CD4-positive, alpha-beta memory T cell (primary cell): ENCODE data around the gene ESRRB. TPM values are rescaled to one million over a fixed set of nuclear protein-coding genes. Genes with fewer than 3 reads are reported as not detected.
A peak's percentile ranks its signal among the peaks of the same experiment; 100 is the strongest.

Source experiments
- CTCF ChIA-PET: fragments of 350-600 bp; sonication (Branson Sonifier 250); formaldehyde crosslinking; loops from one replicate; lab custom pipeline; 2021; ENCODE audit warnings: inconsistent platforms; ENCODE audit not compliant: partially characterized antibody; lab: Charles Lee
- POLR2A ChIA-PET: fragments of 350-600 bp; sonication (Branson Sonifier 250); formaldehyde crosslinking; loops from one replicate; lab custom pipeline; 2021; ENCODE audit not compliant: partially characterized antibody; lab: Charles Lee
- DNase-seq, 5 donors: peaks; one replicate each; pipeline versions ENCODE4 v3.0.0 to v3.0.0-alpha.2; 2020 to 2022; ENCODE audit warnings: mixed read lengths in 1 of 5
- H3K27ac ChIP-seq: one replicate; pipeline ENCODE4 v1.7.0; 2013; ENCODE audit warnings: low read depth, low read length
- H3K27me3 ChIP-seq: 2 replicates; pipeline ENCODE4 v1.7.0; 2013; ENCODE audit warnings: mild to moderate bottlenecking, low read length, moderate library complexity; ENCODE audit not compliant: insufficient read depth
- H3K36me3 ChIP-seq: 2 replicates; pipeline ENCODE4 v1.7.0; 2013; ENCODE audit warnings: mild to moderate bottlenecking, low read length, moderate library complexity; ENCODE audit not compliant: insufficient read depth
- H3K4me1 ChIP-seq: 2 replicates; pipeline ENCODE4 v1.7.0; 2013; ENCODE audit warnings: mild to moderate bottlenecking, low read length, moderate library complexity; ENCODE audit not compliant: insufficient read depth
- H3K4me3 ChIP-seq, 2 donors: one replicate each; pipeline ENCODE4 v1.7.0; 2013; ENCODE audit warnings: low read length in 2 of 2, mild to moderate bottlenecking in 1 of 2
- H3K9me3 ChIP-seq, 2 donors: one replicate each; pipeline ENCODE4 v1.7.0; 2013; ENCODE audit warnings: low read length in 2 of 2, control low read depth in 1 of 2; ENCODE audit not compliant: control insufficient read depth in 1 of 2
- H3K27ac Mint-ChIP-seq, 7 donors: one replicate each; pipeline ENCODE4 v1.8.0; 2020 to 2021; ENCODE audit warnings: mixed read lengths in 7 of 7, mild to moderate bottlenecking in 6 of 7, inconsistent platforms in 3 of 7, moderate library complexity in 3 of 7
- H3K27me3 Mint-ChIP-seq, 2 donors: one replicate each; pipeline ENCODE4 v1.8.0; 2020 to 2021; ENCODE audit warnings: mixed read lengths in 2 of 2
- H3K36me3 Mint-ChIP-seq, 2 donors: one replicate each; pipeline ENCODE4 v1.8.0; 2020 to 2021; ENCODE audit warnings: mixed read lengths in 2 of 2, inconsistent platforms in 1 of 2, mild to moderate bottlenecking in 1 of 2
- H3K4me1 Mint-ChIP-seq, 4 donors: one replicate each; pipeline ENCODE4 v1.8.0; 2020 to 2021; ENCODE audit warnings: mixed read lengths in 4 of 4, mild to moderate bottlenecking in 1 of 4
- H3K4me3 Mint-ChIP-seq, 8 donors: one replicate each; pipeline ENCODE4 v1.8.0; 2020 to 2021; ENCODE audit warnings: mixed read lengths in 8 of 8, mild to moderate bottlenecking in 7 of 8, moderate library complexity in 6 of 8, inconsistent platforms in 3 of 8
- H3K9me3 Mint-ChIP-seq, 8 donors: one replicate each; pipeline ENCODE4 v1.8.0; 2020 to 2021; ENCODE audit warnings: mixed read lengths in 8 of 8, mild to moderate bottlenecking in 5 of 8, inconsistent platforms in 3 of 8, moderate library complexity in 1 of 8
- intact Hi-C: fragments of 100-400 bp; cut with micrococcal nuclease; formaldehyde crosslinking; loops from one replicate; pipeline ENCODE4 v1.15.1; 2023
- polyA plus RNA-seq, 2 donors: library from polyadenylated mRNA; unstranded; fragments of 300-500 nt; fragmentation: Illumina TruSeq; gene quantifications; one replicate each; pipeline ENCODE4 v1.2.3, GENCODE V29; 2021
- total RNA-seq, 2 experiments: library from RNA; stranded (reverse); gene quantifications; one replicate each; pipeline ENCODE4 v1.2.3, GENCODE V29; 2021

Gene ESRRB
- total RNA-seq (under 1 TPM in 1 of 2 experiments, not detected in 1; 0.09 TPM), polyA plus RNA-seq (not detected)

DNA sequence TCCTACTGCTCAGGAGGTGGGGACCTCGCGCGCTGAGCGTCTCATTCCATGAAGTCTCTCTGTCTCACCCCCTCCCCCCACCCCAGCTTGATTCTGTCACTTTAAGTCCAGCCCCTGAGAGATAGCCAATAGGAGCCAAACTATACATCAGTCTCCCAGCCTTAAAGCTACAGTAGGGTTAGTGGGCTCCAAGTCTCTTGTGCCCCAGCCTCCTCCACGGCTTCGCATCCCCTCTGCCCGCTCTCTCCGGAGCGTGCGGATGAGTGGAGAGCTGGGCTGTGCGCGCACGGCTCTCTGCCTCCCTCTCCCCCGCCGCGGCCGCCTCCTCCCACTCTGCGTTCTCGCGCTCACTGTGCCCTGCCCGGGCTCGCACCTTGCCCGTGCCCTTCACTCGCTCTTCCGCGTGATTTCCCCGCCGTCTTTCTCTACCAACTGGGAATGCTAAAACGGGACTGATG lies at the start of gene ESRRB:
TSS of gene ESRRB (plus strand) at position 191 of the 458 bp plus-strand sequence. CDS start at position 456, 265 bp downstream.
- Mint-ChIP-seq H3K4me1 (peaks cover 0 to 2% (median 0%) of the 10 kb centered on the region in 4 donors), H3K4me3 (peak within 1 kb of the TSS in 1 of 8 donors; percentile 60), H3K36me3 (no peaks in the 10 kb centered on the region), H3K9me3 (peaks cover 0 to 4% (median 0%) of the 10 kb centered on the region in 8 donors), H3K27ac (no peak within 1 kb of the TSS), H3K27me3 (peaks cover 40 to 66% of the 10 kb centered on the region in 2 donors)
- CTCF ChIA-PET, result no interaction called here
- POLR2A ChIA-PET, result no interaction called here
- no peak within 1 kb of the TSS for H3K27ac ChIP-seq
- H3K4me1 ChIP-seq, result no peaks in the 10 kb centered on the region
- no peak within 1 kb of the TSS for H3K4me3 ChIP-seq
- no peaks in the 10 kb centered on the region for H3K36me3 ChIP-seq
- no peaks in the 10 kb centered on the region for H3K9me3 ChIP-seq
- intact Hi-C loops, result no loop called here
- peaks cover 13% of the 10 kb centered on the region for H3K27me3 ChIP-seq
- DNase-seq, result no peak

DNA sequence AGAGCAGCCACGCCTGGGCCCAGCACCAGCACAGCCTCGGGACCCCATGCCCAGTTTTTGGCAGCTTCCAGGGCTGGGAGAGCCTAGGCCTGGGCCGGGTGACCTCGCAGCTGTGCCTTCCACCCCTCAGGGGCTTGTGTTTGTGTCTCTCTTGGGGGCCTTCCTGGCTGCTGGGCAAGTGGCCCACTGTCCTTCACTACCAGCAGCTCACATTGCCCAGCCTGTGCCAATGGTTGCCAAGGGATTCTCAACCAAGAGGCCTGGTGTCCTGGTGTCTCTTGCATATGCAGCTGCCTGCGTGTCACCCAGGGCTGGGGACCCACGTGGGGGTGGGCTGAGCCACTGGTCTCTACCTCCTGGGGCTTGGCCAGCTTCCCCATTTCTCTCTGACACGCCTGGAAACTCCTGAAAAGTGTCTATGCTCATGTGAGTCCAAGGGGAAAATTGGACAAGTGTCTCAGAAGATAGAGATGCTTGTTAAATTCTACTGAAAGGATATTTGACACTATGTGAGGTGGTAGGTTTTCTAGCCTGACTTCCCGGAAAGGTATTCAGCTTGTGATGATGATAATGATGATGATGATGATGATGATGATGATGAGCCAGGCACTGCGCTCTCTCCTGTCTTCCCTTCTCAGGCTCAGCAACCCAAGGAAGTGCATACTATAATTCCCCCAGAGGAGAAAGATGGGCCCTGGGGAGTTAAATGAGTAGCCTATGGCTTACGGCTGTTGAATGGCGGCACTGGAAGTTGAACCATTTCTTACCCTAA lies 48.8 kb upstream of the ESRRB start:
- no peaks in the 10 kb centered on the region for H3K4me1 Mint-ChIP-seq
- CTCF ChIA-PET, result no interaction called here
- no peak overlapping the region for H3K4me3 Mint-ChIP-seq
- H3K9me3 Mint-ChIP-seq, result no peaks in the 10 kb centered on the region
- no peak for DNase-seq
- H3K27ac Mint-ChIP-seq, result no peak overlapping the region
- intact Hi-C loops, result no loop called here
- POLR2A ChIA-PET, result no interaction called here
- H3K36me3 Mint-ChIP-seq, result no peaks in the 10 kb centered on the region
- H3K27me3 Mint-ChIP-seq, result peaks cover 34 to 52% of the 10 kb centered on the region in 2 donors
- no peaks in the 10 kb centered on the region for H3K36me3 ChIP-seq
- no peaks in the 10 kb centered on the region for H3K4me1 ChIP-seq
- no peaks in the 10 kb centered on the region for H3K9me3 ChIP-seq
- peaks cover 3% of the 10 kb centered on the region for H3K27me3 ChIP-seq
- H3K4me3 ChIP-seq, result no peak overlapping the region
- H3K27ac ChIP-seq, result no peak overlapping the region

DNA sequence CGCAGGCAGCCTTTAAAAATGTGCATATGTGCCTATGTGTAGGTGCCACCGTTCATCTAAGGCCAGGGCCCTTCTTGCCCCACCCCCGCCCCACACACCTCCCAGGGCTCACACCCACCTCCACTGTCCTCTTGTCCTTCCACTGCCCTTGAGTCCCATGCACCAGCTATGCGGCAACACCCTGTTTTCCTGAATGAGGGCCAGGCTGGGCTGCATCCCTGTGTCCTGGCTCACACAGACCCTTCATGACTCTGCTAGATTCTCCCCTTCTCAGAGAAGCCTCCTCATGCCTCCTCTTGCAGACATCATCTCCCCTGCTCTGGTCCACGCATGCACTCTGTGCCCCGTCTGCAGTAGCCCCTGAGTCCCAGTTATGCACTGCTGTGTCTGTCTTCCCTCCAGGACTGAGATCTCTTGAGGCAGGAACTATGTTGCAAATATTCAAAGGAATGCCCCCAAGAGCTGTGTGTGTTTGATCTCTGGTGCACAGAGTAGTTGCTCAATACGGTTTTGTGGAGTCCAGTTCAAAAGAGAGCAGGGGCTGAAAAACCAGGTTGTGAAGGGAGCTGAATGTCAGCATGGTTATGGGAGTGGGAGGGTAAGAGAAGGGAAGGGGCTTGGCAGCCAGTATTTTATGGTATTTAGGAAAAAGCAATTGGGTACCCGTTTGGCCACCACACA lies 47.3 kb upstream of the ESRRB start:
- POLR2A ChIA-PET, result no interaction called here

DNA sequence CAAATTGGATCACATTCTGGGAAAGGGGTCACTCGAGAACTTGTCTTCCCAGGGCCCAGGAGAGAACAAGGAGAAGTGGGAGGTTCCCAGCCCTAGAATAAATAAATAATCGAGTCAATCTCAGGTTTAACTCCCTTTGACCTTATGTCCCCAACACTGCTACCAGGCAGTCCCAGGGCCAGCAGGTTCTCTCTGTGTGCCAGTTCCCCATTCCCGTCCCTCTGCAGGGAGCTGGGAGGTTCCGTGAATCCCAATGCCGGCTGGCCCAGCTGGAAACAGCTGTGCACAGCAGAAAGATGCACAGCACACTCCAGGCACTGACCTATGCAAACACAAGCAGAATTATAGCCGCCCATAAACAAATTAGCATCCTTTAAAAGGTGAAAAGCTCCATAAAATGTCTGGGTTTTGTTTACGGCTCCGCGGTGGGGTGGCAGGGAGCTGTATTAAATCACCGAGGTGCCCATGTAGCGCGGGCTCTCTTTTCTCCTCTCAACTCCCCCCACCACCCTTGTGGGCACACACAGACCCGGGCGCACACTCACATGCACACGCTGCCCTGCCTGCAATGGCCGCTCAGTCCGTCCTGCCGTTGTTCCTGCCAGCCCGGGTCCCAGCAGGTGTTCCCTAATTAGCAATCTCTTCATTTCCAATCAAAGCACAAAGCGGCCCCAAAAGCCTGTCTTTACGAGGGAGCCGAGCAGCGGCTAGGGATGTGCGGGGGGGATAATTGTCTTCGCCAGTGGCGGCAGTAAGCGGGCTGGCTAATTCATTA lies 46.6 kb upstream of the ESRRB start:
- DNase-seq, result no peak

More for the DNA sequence above, 47.3 kb upstream of the ESRRB start:
- no peaks in the 10 kb centered on the region for H3K36me3 ChIP-seq
- H3K4me1 ChIP-seq, result no peaks in the 10 kb centered on the region
- intact Hi-C loops, result no loop called here
- no peak overlapping the region for H3K27ac ChIP-seq
- Mint-ChIP-seq H3K9me3 (no peaks in the 10 kb centered on the region), H3K27me3 (peaks cover 34 to 45% of the 10 kb centered on the region in 2 donors), H3K36me3 (no peaks in the 10 kb centered on the region), H3K4me1 (no peaks in the 10 kb centered on the region), H3K4me3 (no peak overlapping the region), H3K27ac (no peak overlapping the region)
- CTCF ChIA-PET, result interaction anchor here (0.5 kb wide), 1 partner anchor 17 kb away, joined by 3 read pairs; no protein-coding TSS in a partner anchor
- no peaks in the 10 kb centered on the region for H3K9me3 ChIP-seq
- peaks cover 3% of the 10 kb centered on the region for H3K27me3 ChIP-seq
- no peak overlapping the region for H3K4me3 ChIP-seq
- DNase-seq, result no peak

DNA sequence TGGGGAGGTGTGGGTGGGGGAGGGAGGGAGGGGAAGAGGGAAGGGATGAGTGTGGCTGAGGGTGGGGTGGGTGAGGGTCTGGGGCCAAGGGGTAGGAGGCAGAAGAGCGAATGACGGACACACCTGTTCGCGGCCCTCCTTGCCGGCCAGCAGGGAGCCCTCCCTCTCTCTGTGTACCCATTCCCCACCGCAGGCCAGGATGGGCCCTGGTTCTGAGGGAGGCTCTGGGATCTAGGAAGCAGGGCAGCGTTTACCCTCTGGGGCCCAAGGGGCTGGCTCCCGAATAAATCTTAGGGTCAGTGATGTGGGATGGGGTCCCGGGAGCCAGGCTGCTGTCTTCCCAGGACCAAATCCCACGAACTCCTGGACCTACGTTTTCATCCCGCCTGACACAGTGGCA lies 46.0 kb upstream of the ESRRB start:
- POLR2A ChIA-PET, result no interaction called here
- H3K27me3 ChIP-seq, result peaks cover 3% of the 10 kb centered on the region
- intact Hi-C loops, result no loop called here
- no peak overlapping the region for H3K4me3 Mint-ChIP-seq
- H3K9me3 Mint-ChIP-seq, result no peaks in the 10 kb centered on the region
- H3K4me1 Mint-ChIP-seq, result no peaks in the 10 kb centered on the region
- CTCF ChIA-PET, result no interaction called here
- no peak overlapping the region for H3K4me3 ChIP-seq
- no peaks in the 10 kb centered on the region for H3K9me3 ChIP-seq
- H3K36me3 ChIP-seq, result no peaks in the 10 kb centered on the region
- peaks cover 34 to 45% of the 10 kb centered on the region in 2 donors for H3K27me3 Mint-ChIP-seq
- no peaks in the 10 kb centered on the region for H3K4me1 ChIP-seq
- DNase-seq, result no peak
- no peak overlapping the region for H3K27ac Mint-ChIP-seq
- no peaks in the 10 kb centered on the region for H3K36me3 Mint-ChIP-seq
- no peak overlapping the region for H3K27ac ChIP-seq

More for the DNA sequence above, 46.6 kb upstream of the ESRRB start:
- no peak overlapping the region for H3K4me3 Mint-ChIP-seq
- no peak overlapping the region for H3K27ac ChIP-seq
- H3K4me3 ChIP-seq, result no peak overlapping the region
- H3K27ac Mint-ChIP-seq, result no peak overlapping the region
- H3K36me3 ChIP-seq, result no peaks in the 10 kb centered on the region
- no peaks in the 10 kb centered on the region for H3K4me1 ChIP-seq
- H3K36me3 Mint-ChIP-seq, result no peaks in the 10 kb centered on the region
- CTCF ChIA-PET, result interaction anchor here (0.5 kb wide), 1 partner anchor 18 kb away, joined by 3 read pairs; no protein-coding TSS in a partner anchor
- intact Hi-C loops, result no loop called here
- H3K4me1 Mint-ChIP-seq, result no peaks in the 10 kb centered on the region
- H3K27me3 ChIP-seq, result peaks cover 3% of the 10 kb centered on the region
- H3K27me3 Mint-ChIP-seq, result peaks cover 34 to 45% of the 10 kb centered on the region in 2 donors
- H3K9me3 Mint-ChIP-seq, result no peaks in the 10 kb centered on the region
- POLR2A ChIA-PET, result no interaction called here
- no peaks in the 10 kb centered on the region for H3K9me3 ChIP-seq

DNA sequence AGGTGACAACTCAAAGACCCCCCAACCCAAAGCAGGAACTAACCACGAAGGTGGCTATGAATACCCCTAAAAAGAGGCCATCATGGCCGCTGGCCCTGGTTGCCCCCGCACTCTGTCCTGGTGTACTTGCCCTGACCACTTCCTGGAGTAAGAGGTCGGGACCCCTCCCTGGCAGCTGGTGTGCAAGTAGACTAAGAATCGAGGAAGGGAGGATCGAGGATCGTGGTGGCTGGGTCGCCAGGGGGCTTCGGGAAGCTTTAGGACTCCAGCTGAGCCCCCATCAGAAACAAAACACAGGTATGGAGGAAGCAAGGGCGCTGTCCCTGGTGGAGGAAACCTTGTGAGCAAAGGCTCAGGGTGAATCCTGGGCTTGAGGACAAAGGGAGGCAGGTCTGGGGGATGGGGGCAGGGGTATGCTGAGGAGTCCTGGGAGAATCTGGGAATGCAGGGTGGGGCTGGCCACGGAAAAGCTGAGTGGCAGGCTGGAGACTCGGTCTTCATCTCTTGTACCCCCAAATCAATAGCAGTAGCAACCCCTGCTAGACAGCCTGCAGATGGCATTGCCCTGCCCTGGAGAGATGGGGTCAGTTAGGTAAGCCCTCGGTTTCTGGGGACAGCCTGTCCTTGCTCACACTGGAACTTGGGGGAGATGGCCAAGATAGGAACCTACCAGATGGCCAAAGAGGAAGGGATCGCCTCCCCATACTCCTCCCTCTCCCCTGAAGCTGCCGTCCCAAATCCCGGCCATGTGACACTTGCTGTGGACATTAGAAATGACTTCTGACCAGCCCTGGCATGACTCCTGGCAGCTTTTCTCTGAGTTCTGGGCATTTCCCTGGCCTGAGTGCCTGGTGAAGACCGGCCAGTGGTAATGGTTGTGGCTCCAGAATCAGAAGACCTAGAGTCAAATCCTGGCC lies 45.3 kb upstream of the ESRRB start:
- H3K36me3 Mint-ChIP-seq, result no peaks in the 10 kb centered on the region
- H3K4me3 Mint-ChIP-seq, result no peak overlapping the region
- Histone ChIP-seq H3K36me3 (no peaks in the 10 kb centered on the region), H3K9me3 (no peaks in the 10 kb centered on the region), H3K27ac (no peak overlapping the region), H3K4me1 (no peaks in the 10 kb centered on the region), H3K27me3 (peaks cover 3% of the 10 kb centered on the region), H3K4me3 (no peak overlapping the region)
- DNase-seq, result no peak
- H3K27ac Mint-ChIP-seq, result no peak overlapping the region
- intact Hi-C loops, result no loop called here
- ChIA-PET POLR2A (no interaction called here), CTCF (no interaction called here)
- peaks cover 34 to 51% of the 10 kb centered on the region in 2 donors for H3K27me3 Mint-ChIP-seq
- H3K9me3 Mint-ChIP-seq, result no peaks in the 10 kb centered on the region
- H3K4me1 Mint-ChIP-seq, result no peaks in the 10 kb centered on the region
